Hindlimb muscle (tissue), 1 donor: ENCODE data around the gene RAB36. TPM values are rescaled to one million over a fixed set of nuclear protein-coding genes. Genes with fewer than 3 reads are reported as not detected.

Experiments
- DNase-seq: peaks from one replicate; pipeline ENCODE4 v3.0.0-alpha.2; 2013
- polyA plus RNA-seq: library from polyadenylated mRNA; unstranded; fragments of 120-200 nt; gene quantifications from one replicate; pipeline ENCODE4 v1.2.1, GENCODE V29; 2013; ENCODE audit not compliant: insufficient read length

The RAB36 gene
- polyA plus RNA-seq, 1 donor = 1.9 TPM

- DNase-seq = no peak
Measured at GRCh38 chr22:23182309-23183060, 37.2 kb downstream of the RAB36 start.

- no peak for DNase-seq
Measured at GRCh38 chr22:23183061-23183698, 37.9 kb downstream of the RAB36 start.

- DNase-seq = no peak
Measured at GRCh38 chr22:23184100-23184763, 39.0 kb downstream of the RAB36 start.

GRCh38 chr22:23184764-23185113 is 39.5 kb downstream of the RAB36 start:
- no peak for DNase-seq

GRCh38 chr22:23187211-23187610 is 41.9 kb downstream of the RAB36 start:
- DNase-seq = no peak

- no peak for DNase-seq
Measured at GRCh38 chr22:23187871-23188700, 42.8 kb downstream of the RAB36 start.

- DNase-seq = no peak
Measured at GRCh38 chr22:23190526-23190925, 45.2 kb downstream of the RAB36 start.

- DNase-seq = no peak
Measured at GRCh38 chr22:23192133-23192532, 46.9 kb downstream of the RAB36 start.

GRCh38 chr22:23192558-23192957 is 47.3 kb downstream of the RAB36 start:
- DNase-seq = no peak

GRCh38 chr22:23193196-23193827 is 48.0 kb downstream of the RAB36 start:
- DNase-seq = no peak

- no peak for DNase-seq
Measured at GRCh38 chr22:23193882-23194281, 48.6 kb downstream of the RAB36 start.

- DNase-seq = no peak
Measured at GRCh38 chr22:23196165-23196564, 50.9 kb downstream of the RAB36 start.

- no peak for DNase-seq
Measured at GRCh38 chr22:23197836-23198235, 52.6 kb downstream of the RAB36 start.

GRCh38 chr22:23199159-23199558 is 53.9 kb downstream of the RAB36 start:
- no peak for DNase-seq

- DNase-seq = no peak
Measured at GRCh38 chr22:23200898-23201297, 55.6 kb downstream of the RAB36 start.

- DNase-seq = no peak
Measured at GRCh38 chr22:23202812-23203451, 57.7 kb downstream of the RAB36 start.

- no peak for DNase-seq
Measured at GRCh38 chr22:23203452-23204124, 58.3 kb downstream of the RAB36 start.

- DNase-seq = no peak
Measured at GRCh38 chr22:23204125-23204488, 58.8 kb downstream of the RAB36 start.

GRCh38 chr22:23204541-23205157 is 59.4 kb downstream of the RAB36 start:
- no peak for DNase-seq

- DNase-seq = no peak
Measured at GRCh38 chr22:23205339-23206049, 60.2 kb downstream of the RAB36 start.
